Pancreas (tissue), 10 donors: ENCODE results near the gene VCAM1. TPM values are rescaled to one million over a fixed set of nuclear protein-coding genes. Genes with fewer than 3 reads are reported as not detected.

Source experiments
- ATAC-seq, 4 donors: fragments of 200-7000 bp; cut with Tn5 transposase; one replicate each; pipeline versions ENCODE4 v1.8.0 to v1.9.1; 2020; ENCODE audit warnings: mild to moderate bottlenecking in 4 of 4, moderate library complexity in 4 of 4
- DNase-seq, 6 donors: peaks; one replicate each; pipeline ENCODE4 v3.0.0-alpha.2; 2020
- FAIRE-seq: peaks from 2 replicates; lab custom pipeline; 2012; peaks lifted over from hg19 to GRCh38; lab: Jason Lieb, UNC
- H3K27ac ChIP-seq, 4 donors: fragments of 200-600 bp; sonication (generic); 1 replicate in 3 of 4; 2 replicates in 1 of 4; pipeline versions ENCODE4 v1.5.0 to v1.8.0; 2020
- H3K27me3 ChIP-seq, 4 donors: fragments of 200-600 bp; one replicate each; pipeline ENCODE4 v1.8.0; 2021
- H3K36me3 ChIP-seq, 3 donors: fragments of 200-600 bp; sonication (generic) in 1 of 3; one replicate each; pipeline versions ENCODE4 v1.5.0 to v1.8.0; 2020 to 2021
- H3K4me1 ChIP-seq, 3 donors: fragments of 200-600 bp; one replicate each; pipeline ENCODE4 v1.8.0; 2021
- H3K4me3 ChIP-seq, 4 donors: fragments of 200-600 bp; sonication (generic) in 2 of 4; one replicate each; pipeline versions ENCODE4 v1.5.0 to v1.8.0; 2020 to 2021
- H3K9me3 ChIP-seq, 4 donors: fragments of 200-600 bp; one replicate each; pipeline ENCODE4 v1.8.0; 2021
- CTCF ChIP-seq, 4 donors: fragments of 200-600 bp; sonication (generic) in 3 of 4; IDR thresholded peaks; one replicate each; pipeline versions ENCODE4 v1.5.0 to v1.8.0; 2021; ENCODE audit warnings: antibody characterized with exemption in 4 of 4
- WGBS, 2 donors: extraction: QIAGEN DNeasy Blood & Tissue Kit; methylation state at CpG; one replicate each; pipeline ENCODE4 v1.1.7; 2013; 5-methylcytosine and 5-hydroxymethylcytosine counted together
- intact Hi-C, 3 donors: fragments of 100-400 bp; cut with DNase I; formaldehyde crosslinking; loops; one replicate each; pipeline versions ENCODE4 v1.11.1 to v1.14.2; 2022
- polyA plus RNA-seq, 2 donors: library from polyadenylated mRNA; stranded (reverse); fragments of 200-250 nt; gene quantifications; one replicate each; pipeline ENCODE4 v1.2.3, GENCODE V29; 2013
- total RNA-seq, 6 donors: library from RNA; stranded (reverse); fragmentation: NEBNext Ultra II Directional in 4 of 6; extraction: Animal tissue kit (Norgen Biotek cat#: 25700) in 4 of 6; gene quantifications; one replicate each; pipeline versions ENCODE4 v1.2.1 to v1.2.4, GENCODE V29; 2021 to 2023
- donor health status: healthy with polysubstance abuse.
- donor health status: DM: no; HTN: no; CAD: no; lungs with moderate emphysema.
- donor health status: DM: no; HTN: no; CAD: no.
- donor health status: control.
- donor health status: control.
- donor health status: Bipolar disorder and iron deficiency.
- donor health status: DM: yes; HTN: yes; CAD: no.
- donor health status: DM: no; HTN: no; CAD: no.
- donor health status: DM: no; HTN: no; CAD: no.
- donor health status: DM: yes; HTN: yes; CAD: no.

VCAM1 gene
- total and polyA plus RNA-seq, 8 donors, result 4.3 to 98.5 (median 11.4) TPM

GRCh38 chr1:100786870-100787269 lies 67.3 kb downstream of the VCAM1 start:
- Histone ChIP-seq H3K36me3 (no peaks in the 10 kb centered on the region), H3K9me3 (no peaks in the 10 kb centered on the region), H3K27me3 (no peaks in the 10 kb centered on the region), H3K4me1 (no peaks in the 10 kb centered on the region), H3K27ac (no peak overlapping the region), H3K4me3 (no peak overlapping the region)
- TF ChIP-seq CTCF (IDR thresholded peaks at IDR 0.05), result no peak
- FAIRE-seq, result no peak
- ATAC-seq, result no peak
- WGBS, 2 donors, result 66 to 70% methylated on average over 2 of the region's 2 CpGs
- DNase-seq, result no peak
- intact Hi-C loops, result no loop called here

Other genes starting within 250 kb of the VCAM1 start
- under 1 TPM in 4 of 6 donors, not detected in 2; 0.03 to 0.09 (median 0.05) TPM for gene GPR88, start 181.6 kb upstream of the VCAM1 start, total RNA-seq
- gene GPR88, start 181.6 kb upstream of the VCAM1 start, polyA plus RNA-seq, result not detected
- gene EXTL2, start 175.1 kb downstream of the VCAM1 start, total RNA-seq, result 1 to 10 TPM; 3.6 to 6.9 (median 5.8) TPM
- gene EXTL2, start 175.1 kb downstream of the VCAM1 start, polyA plus RNA-seq, result 1 to 10 TPM; 6.5 to 8.8 TPM
- gene SLC30A7, start 176.3 kb downstream of the VCAM1 start, total RNA-seq, result 10 to 100 TPM; 10.4 to 21.4 (median 14.4) TPM
- 1 to 10 TPM; 2.5 to 4.9 TPM for gene SLC30A7, start 176.3 kb downstream of the VCAM1 start, polyA plus RNA-seq